Upper lobe of left lung (tissue), 6 donors: ENCODE data around the gene VAV2. TPM values are rescaled to one million over a fixed set of nuclear protein-coding genes. Genes with fewer than 3 reads are reported as not detected.

ENCODE experiments used
- ATAC-seq, 2 donors: fragments of 200-7000 bp; cut with Tn5 transposase; one replicate each; pipeline ENCODE4 v1.9.1; 2022; ENCODE audit warnings: mild to moderate bottlenecking in 2 of 2, moderate library complexity in 2 of 2; ENCODE audit not compliant: low FRiP score in 2 of 2
- DNase-seq, 2 donors: peaks; one replicate each; pipeline ENCODE4 v3.0.0-alpha.2; 2019 to 2020
- H3K27ac ChIP-seq, 4 donors: fragments of 200-600 bp; sonication (generic); one replicate each; pipeline ENCODE4 v1.5.1; 2016 to 2019
- H3K27me3 ChIP-seq, 4 donors: fragments of 200-600 bp; sonication (generic); one replicate each; pipeline ENCODE4 v1.5.1; 2017 to 2019
- H3K36me3 ChIP-seq, 4 donors: fragments of 200-600 bp; sonication (generic); one replicate each; pipeline ENCODE4 v1.5.1; 2016 to 2019
- H3K4me1 ChIP-seq, 4 donors: fragments of 200-600 bp; sonication (generic); one replicate each; pipeline ENCODE4 v1.5.1; 2018 to 2019
- H3K4me3 ChIP-seq, 4 donors: fragments of 200-600 bp; sonication (generic); one replicate each; pipeline ENCODE4 v1.5.1; 2017 to 2019; ENCODE audit warnings: mild to moderate bottlenecking in 2 of 4, moderate library complexity in 1 of 4
- H3K9me3 ChIP-seq, 4 donors: fragments of 200-600 bp; sonication (generic); one replicate each; pipeline ENCODE4 v1.5.1; 2018 to 2019
- CTCF ChIP-seq, 6 experiments: fragments of 450-650 bp in 4 of 6; fragments of 200-600 bp in 2 of 6; sonication (generic) in 2 of 6; IDR thresholded peaks; one replicate each; pipeline ENCODE4 v1.5.1; 2016 to 2019; ENCODE audit warnings: antibody characterized with exemption in 6 of 6
- EP300 ChIP-seq, 4 donors: sonication (generic); formaldehyde crosslinking; IDR thresholded peaks; one replicate each; pipeline ENCODE4 v1.5.1; 2017; ENCODE audit warnings: antibody characterized with exemption in 4 of 4, control low read depth in 2 of 4
- POLR2A ChIP-seq, 4 donors: fragments of 450-650 bp; IDR thresholded peaks; one replicate each; pipeline ENCODE4 v1.5.1; 2016 to 2017; ENCODE audit warnings: antibody characterized with exemption in 4 of 4, mild to moderate bottlenecking in 2 of 4
- POLR2AphosphoS5 ChIP-seq, 2 donors: sonication (generic); formaldehyde crosslinking; IDR thresholded peaks; one replicate each; pipeline ENCODE4 v1.5.1; 2017; ENCODE audit warnings: antibody characterized with exemption in 2 of 2
- WGBS, 2 donors: methylation state at CpG; one replicate each; pipeline ENCODE4 v1.1.5; 2017 to 2018; 5-methylcytosine and 5-hydroxymethylcytosine counted together
- total RNA-seq, 6 donors: library from RNA; depleted of rRNA in 4 of 6; stranded (reverse); fragments of >200 nt in 4 of 6; gene quantifications; one replicate each; pipeline versions ENCODE4 v1.1.0 to v1.2.1, GENCODE V29; 2016 to 2021
- donor health status: DM: no; HTN: no; CAD: no; lungs with moderate emphysema.
- donor health status: DM: no; HTN: yes; CAD: no; lungs with severe emphysema.

VAV2 gene
- total RNA-seq, 6 donors from 2014 or later: 12.0 to 38.8 (median 22.0) TPM

DNA sequence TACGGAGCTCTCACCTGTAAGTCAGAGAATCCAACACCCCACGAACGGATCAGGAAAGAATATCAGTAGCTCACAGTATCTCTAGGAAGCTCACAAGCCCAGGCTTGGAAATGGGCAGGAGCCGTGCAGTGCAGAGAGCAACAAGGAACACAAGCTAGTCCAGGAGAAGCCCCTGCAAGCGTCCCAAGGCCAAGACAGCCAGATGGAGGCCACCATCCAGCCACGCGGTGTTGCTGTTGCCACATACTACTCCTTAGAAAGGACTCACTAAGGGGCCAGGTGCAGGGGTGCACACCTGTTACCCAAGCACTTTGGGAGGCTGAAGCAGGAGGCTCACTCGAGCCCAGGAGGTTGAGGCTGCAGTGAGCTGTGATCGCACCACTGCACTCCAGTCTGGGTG, 15.4 kb upstream of the VAV2 start:
- H3K27me3 ChIP-seq: no peaks in the 10 kb centered on the region
- no peak overlapping the region for H3K27ac ChIP-seq
- 71 to 80% methylated on average over 5 to 9 of the region's 9 CpGs for WGBS, 2 donors
- no peak overlapping the region for H3K4me3 ChIP-seq
- no peak for DNase-seq
- no peak for ATAC-seq
- H3K36me3 ChIP-seq: no peaks in the 10 kb centered on the region
- H3K9me3 ChIP-seq: no peaks in the 10 kb centered on the region
- TF ChIP-seq CTCF (IDR thresholded peaks at IDR 0.05) (no peak), EP300 (IDR thresholded peaks at IDR 0.05) (no peak), POLR2A (IDR thresholded peaks at IDR 0.05) (no peak), POLR2AphosphoS5 (IDR thresholded peaks at IDR 0.05) (no peak)
- H3K4me1 ChIP-seq: peaks cover 0 to 6% (median 0%) of the 10 kb centered on the region in 4 donors

DNA sequence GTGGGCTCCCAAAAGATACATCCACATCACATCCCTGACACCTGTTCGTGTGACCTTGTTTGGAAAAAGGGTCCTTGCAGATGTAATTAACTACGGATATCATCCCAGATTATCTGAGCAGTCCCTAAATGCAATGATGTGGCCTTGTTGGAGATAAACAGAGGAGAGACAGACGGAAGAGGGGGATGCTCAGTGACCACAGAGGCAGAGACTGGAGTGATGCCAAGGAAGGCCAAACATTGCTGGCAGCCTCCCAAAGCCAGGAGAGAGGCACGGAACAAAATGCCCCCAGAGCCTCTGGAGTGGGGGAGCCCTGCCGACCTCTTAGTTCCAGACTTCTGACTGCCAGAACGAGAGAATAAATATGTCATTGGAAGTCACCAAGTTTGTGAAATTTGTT, 15.0 kb upstream of the VAV2 start:
- H3K27ac ChIP-seq: no peak overlapping the region
- 26% methylated on average over 6 of the region's 6 CpGs for WGBS, 2 donors
- H3K4me1 ChIP-seq: peaks cover 0 to 6% (median 0%) of the 10 kb centered on the region in 4 donors
- H3K9me3 ChIP-seq: no peaks in the 10 kb centered on the region
- TF ChIP-seq POLR2A (IDR thresholded peaks at IDR 0.05) (no peak), CTCF (IDR thresholded peaks at IDR 0.05) (no peak), POLR2AphosphoS5 (IDR thresholded peaks at IDR 0.05) (no peak), EP300 (IDR thresholded peaks at IDR 0.05) (no peak)
- no peak overlapping the region for H3K4me3 ChIP-seq
- H3K36me3 ChIP-seq: no peaks in the 10 kb centered on the region
- no peaks in the 10 kb centered on the region for H3K27me3 ChIP-seq
- no peak for DNase-seq
- no peak for ATAC-seq

DNA sequence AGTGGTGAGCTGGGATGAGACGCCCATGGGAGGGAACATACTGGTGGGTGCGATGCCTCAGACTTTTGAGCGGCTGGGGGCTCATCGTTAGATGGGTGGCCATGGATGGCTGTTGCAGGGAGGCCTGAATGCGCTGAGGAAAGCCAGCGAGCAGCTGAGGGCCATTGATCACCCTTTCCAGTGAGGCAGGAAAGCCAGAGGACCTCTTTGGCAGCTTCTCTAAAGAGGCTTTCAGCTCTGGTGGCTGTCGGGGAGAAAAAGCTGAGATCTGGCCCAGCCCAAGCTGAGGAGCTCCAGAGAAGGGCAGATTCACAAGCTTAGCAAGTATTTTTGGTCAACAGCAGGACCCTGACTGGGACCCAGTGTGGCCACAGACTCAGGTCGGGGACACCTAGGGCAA, 13.3 kb upstream of the VAV2 start:
- no peaks in the 10 kb centered on the region for H3K36me3 ChIP-seq
- TF ChIP-seq CTCF (IDR thresholded peaks at IDR 0.05) (no peak), POLR2AphosphoS5 (IDR thresholded peaks at IDR 0.05) (no peak), POLR2A (IDR thresholded peaks at IDR 0.05) (no peak), EP300 (IDR thresholded peaks at IDR 0.05) (no peak)
- H3K4me1 ChIP-seq: no peaks in the 10 kb centered on the region
- DNase-seq (no peak), ATAC-seq (no peak)
- 87% methylated on average over 6 to 8 of the region's 8 CpGs for WGBS, 2 donors
- no peaks in the 10 kb centered on the region for H3K9me3 ChIP-seq
- H3K4me3 ChIP-seq: no peak overlapping the region
- no peak overlapping the region for H3K27ac ChIP-seq
- no peaks in the 10 kb centered on the region for H3K27me3 ChIP-seq

- H3K27me3 ChIP-seq: no peaks in the 10 kb centered on the region
- no peak for ATAC-seq
- DNase-seq: no peak
- no peaks in the 10 kb centered on the region for H3K4me1 ChIP-seq
- 81% methylated on average over 12 to 14 of the region's 14 CpGs for WGBS, 2 donors
- H3K36me3 ChIP-seq: no peaks in the 10 kb centered on the region
- no peak overlapping the region for H3K27ac ChIP-seq
- no peaks in the 10 kb centered on the region for H3K9me3 ChIP-seq
- TF ChIP-seq EP300 (IDR thresholded peaks at IDR 0.05) (no peak), POLR2AphosphoS5 (IDR thresholded peaks at IDR 0.05) (no peak), POLR2A (IDR thresholded peaks at IDR 0.05) (no peak), CTCF (IDR thresholded peaks at IDR 0.05) (no peak)
- no peak overlapping the region for H3K4me3 ChIP-seq
Observed at GRCh38 chr9:134004881-134005280, 12.8 kb upstream of the VAV2 start.

GRCh38 chr9:134004131-134004873, 12.2 kb upstream of the VAV2 start:
- no peaks in the 10 kb centered on the region for H3K36me3 ChIP-seq
- H3K27me3 ChIP-seq: no peaks in the 10 kb centered on the region
- ATAC-seq (no peak), DNase-seq (no peak)
- WGBS, 2 donors: 77 to 91% methylated on average over 7 to 19 of the region's 20 CpGs
- no peak overlapping the region for H3K27ac ChIP-seq
- H3K9me3 ChIP-seq: no peaks in the 10 kb centered on the region
- H3K4me1 ChIP-seq: no peaks in the 10 kb centered on the region
- no peak overlapping the region for H3K4me3 ChIP-seq
- TF ChIP-seq CTCF (IDR thresholded peaks at IDR 0.05) (no peak), EP300 (IDR thresholded peaks at IDR 0.05) (no peak), POLR2AphosphoS5 (IDR thresholded peaks at IDR 0.05) (no peak), POLR2A (IDR thresholded peaks at IDR 0.05) (no peak)
